Kidney epithelial cell (primary cell): ENCODE data around the gene TCTN1. TPM values are rescaled to one million over a fixed set of nuclear protein-coding genes. Genes with fewer than 3 reads are reported as not detected.
"Not testable (repeated sequence)": the region's sequence is repeated elsewhere in the genome, so short reads cannot be mapped to it uniquely, and the experiment has no call there.

ENCODE experiments used
- DNase-seq: peaks from one replicate; pipeline ENCODE4 v3.0.0-alpha.2; 2010; ENCODE audit warnings: low read depth
- H3K27me3 ChIP-seq: 2 replicates; pipeline ENCODE4 v1.6.0; 2011; ENCODE audit warnings: low read length; ENCODE audit not compliant: control insufficient read depth, insufficient read depth
- H3K36me3 ChIP-seq: 2 replicates; pipeline ENCODE4 v1.5.1; 2011; ENCODE audit warnings: low read length; ENCODE audit not compliant: control insufficient read depth, insufficient read depth
- H3K4me3 ChIP-seq: 2 replicates; pipeline ENCODE4 v1.5.1; 2011; ENCODE audit warnings: low read depth, mild to moderate bottlenecking, control low read depth, low read length
- CTCF ChIP-seq: IDR thresholded peaks from 2 replicates; pipeline ENCODE4 v1.5.1; 2011; ENCODE audit warnings: mild to moderate bottlenecking, moderate library complexity, low read length, control low read depth, inconsistent platforms; ENCODE audit not compliant: insufficient read depth, poor library complexity, severe bottlenecking
- total RNA-seq: library from RNA; depleted of rRNA; stranded (reverse); fragments of >200 nt; gene quantifications from 2 replicates; pipeline ENCODE4 v1.2.3, GENCODE V29; 2015

The TCTN1 gene
- total RNA-seq, 1 donor from 2014 or later, result 16.5 TPM

- Histone ChIP-seq H3K36me3 (no peaks in the 10 kb centered on the region), H3K4me3 (no peak overlapping the region), H3K27me3 (no peaks in the 10 kb centered on the region)
- no peak for TF ChIP-seq CTCF
- no peak for DNase-seq
These were observed 23.9 kb upstream of the TCTN1 start for GRCh38 chr12:110590059-110590458.

GRCh38 chr12:110590806-110591326 is 23.1 kb upstream of the TCTN1 start:
- TF ChIP-seq CTCF, result no peak
- Histone ChIP-seq H3K36me3 (no peaks in the 10 kb centered on the region), H3K27me3 (no peaks in the 10 kb centered on the region), H3K4me3 (no peak overlapping the region)
- no peak for DNase-seq

GRCh38 chr12:110591451-110592051 is 22.4 kb upstream of the TCTN1 start:
- no peak overlapping the region for H3K4me3 ChIP-seq
- no peaks in the 10 kb centered on the region for H3K36me3 ChIP-seq
- no peak for TF ChIP-seq CTCF
- H3K27me3 ChIP-seq, result no peaks in the 10 kb centered on the region
- DNase-seq, result no peak

GRCh38 chr12:110592078-110592477 is 21.9 kb upstream of the TCTN1 start:
- no peaks in the 10 kb centered on the region for H3K36me3 ChIP-seq
- no peak for TF ChIP-seq CTCF
- DNase-seq, result no peak
- H3K4me3 ChIP-seq, result no peak overlapping the region
- no peaks in the 10 kb centered on the region for H3K27me3 ChIP-seq

- DNase-seq, H3K36me3 ChIP-seq, H3K27me3 ChIP-seq, H3K4me3 ChIP-seq: not testable (repeated sequence)
These were observed 21.0 kb upstream of the TCTN1 start for GRCh38 chr12:110592919-110593318.

- Histone ChIP-seq H3K4me3 (no peak overlapping the region), H3K36me3 (no peaks in the 10 kb centered on the region), H3K27me3 (no peaks in the 10 kb centered on the region)
- no peak for DNase-seq
- no peak for TF ChIP-seq CTCF
These were observed 16.0 kb upstream of the TCTN1 start for GRCh38 chr12:110597885-110598284.
